SK-N-SH treated with all-trans-retinoic acid at 6 μM for 48 hours (cell line): ENCODE results near the gene ZNF536.

Experiments used
- ATAC-seq: fragments of 200-7000 bp; cut with Tn5 transposase; 3 replicates; pipeline ENCODE4 v1.9.1; 2020; ENCODE audit warnings: mild to moderate bottlenecking, moderate library complexity
- ARNTL ChIP-seq: fragments of 450-650 bp; formaldehyde crosslinking; IDR thresholded peaks from 2 replicates; pipeline ENCODE4 v1.5.0; 2020; ENCODE audit warnings: low read depth, mild to moderate bottlenecking, moderate library complexity, borderline replicate concordance
- BACH2 ChIP-seq: fragments of 250-450 bp; sonication (Bioruptor Pico); IDR thresholded peaks from 2 replicates; pipeline ENCODE4 v1.9.0; 2021; ENCODE audit warnings: mild to moderate bottlenecking, borderline replicate concordance
- CREB5 ChIP-seq: fragments of 250-450 bp; sonication (Bioruptor Pico); IDR thresholded peaks from 2 replicates; pipeline ENCODE4 v1.5.1; 2020; ENCODE audit warnings: low read depth, mild to moderate bottlenecking, moderate library complexity
- CSDC2 ChIP-seq: fragments of 250-450 bp; sonication (Bioruptor Pico); IDR thresholded peaks from 2 replicates; pipeline ENCODE4 v1.5.0; 2020; ENCODE audit warnings: mild to moderate bottlenecking, moderate library complexity
- ESRRG ChIP-seq: fragments of 250-450 bp; sonication (Bioruptor Pico); IDR thresholded peaks from 2 replicates; pipeline ENCODE4 v1.6.1; 2021; ENCODE audit warnings: mild to moderate bottlenecking
- GLIS3 ChIP-seq: fragments of 250-450 bp; sonication (Bioruptor Pico); IDR thresholded peaks from 2 replicates; pipeline ENCODE4 v1.5.0; 2020; ENCODE audit warnings: mild to moderate bottlenecking, moderate library complexity
- ISL1 ChIP-seq: fragments of 250-450 bp; sonication (Bioruptor Pico); IDR thresholded peaks from 2 replicates; pipeline ENCODE4 v2.1.2; 2022; ENCODE audit warnings: mild to moderate bottlenecking, moderate library complexity
- OSR1 ChIP-seq: fragments of 250-450 bp; sonication (Bioruptor Pico); IDR thresholded peaks from 2 replicates; pipeline ENCODE4 v1.8.0; 2022; ENCODE audit warnings: moderate library complexity, mild to moderate bottlenecking, inconsistent platforms
- PPARA ChIP-seq: fragments of 250-450 bp; sonication (Bioruptor Pico); IDR thresholded peaks from 2 replicates; pipeline ENCODE4 v1.5.0; 2020; ENCODE audit warnings: mild to moderate bottlenecking, borderline replicate concordance
- RARB ChIP-seq: fragments of 250-450 bp; sonication (Bioruptor Pico); IDR thresholded peaks from 2 replicates; pipeline ENCODE4 v1.8.0; 2021; ENCODE audit warnings: mild to moderate bottlenecking, moderate library complexity
- SNAI2 ChIP-seq: fragments of 250-450 bp; sonication (Bioruptor Pico); IDR thresholded peaks from 2 replicates; pipeline ENCODE4 v1.5.0; 2020; ENCODE audit warnings: mild to moderate bottlenecking, moderate library complexity
- TCF4 ChIP-seq: fragments of 250-450 bp; sonication (Bioruptor Pico); IDR thresholded peaks from 2 replicates; pipeline ENCODE4 v1.8.0; 2021; ENCODE audit warnings: mild to moderate bottlenecking, moderate library complexity, borderline replicate concordance
- TOX ChIP-seq: fragments of 250-450 bp; sonication (Bioruptor Pico); IDR thresholded peaks from 2 replicates; pipeline ENCODE4 v1.8.0; 2021; ENCODE audit warnings: mild to moderate bottlenecking, moderate library complexity, borderline replicate concordance
- TSHZ2 ChIP-seq: fragments of 250-450 bp; sonication (Bioruptor Pico); IDR thresholded peaks from 2 replicates; pipeline ENCODE4 v1.5.0; 2020; ENCODE audit warnings: mild to moderate bottlenecking, moderate library complexity
- ZC3H10 ChIP-seq: fragments of 250-450 bp; sonication (Bioruptor Pico); IDR thresholded peaks from 2 replicates; pipeline ENCODE4 v1.5.1; 2021; ENCODE audit warnings: mild to moderate bottlenecking, moderate library complexity
- ZFP3 ChIP-seq: fragments of 250-450 bp; sonication (Bioruptor Pico); IDR thresholded peaks from 2 replicates; pipeline ENCODE4 v1.5.0; 2020; ENCODE audit warnings: mild to moderate bottlenecking, moderate library complexity
- ZFP30 ChIP-seq: fragments of 450-650 bp; formaldehyde crosslinking; IDR thresholded peaks from 2 replicates; pipeline ENCODE4 v1.5.0; 2022; ENCODE audit warnings: mild to moderate bottlenecking, moderate library complexity
- ZNF565 ChIP-seq: fragments of 450-650 bp; formaldehyde crosslinking; conservative IDR thresholded peaks from 2 replicates; pipeline ENCODE4 v1.5.0; 2020; ENCODE audit warnings: low read depth, mild to moderate bottlenecking, moderate library complexity
- ZNF70 ChIP-seq: fragments of 450-650 bp; formaldehyde crosslinking; IDR thresholded peaks from 2 replicates; pipeline ENCODE4 v1.5.0; 2020; ENCODE audit warnings: mild to moderate bottlenecking, moderate library complexity
- ZNF8 ChIP-seq: fragments of 450-650 bp; formaldehyde crosslinking; IDR thresholded peaks from 2 replicates; pipeline ENCODE4 v1.5.0; 2020; ENCODE audit warnings: mild to moderate bottlenecking, moderate library complexity
- TF ChIP-seq, protein P1 (sequence below): fragments of 250-450 bp; sonication (Bioruptor Pico); IDR thresholded peaks from 2 replicates; pipeline ENCODE4 v1.5.1; 2021; ENCODE audit warnings: mild to moderate bottlenecking, moderate library complexity
- TF ChIP-seq, protein P2 (sequence below): fragments of 250-450 bp; sonication (Bioruptor Pico); IDR thresholded peaks from 2 replicates; pipeline ENCODE4 v1.8.0; 2021; ENCODE audit warnings: low read depth, mild to moderate bottlenecking, moderate library complexity, borderline replicate concordance
- TF ChIP-seq, protein P3 (sequence below): fragments of 250-450 bp; sonication (Bioruptor Pico); IDR thresholded peaks from 2 replicates; pipeline ENCODE4 v1.8.0; 2020; ENCODE audit warnings: mild to moderate bottlenecking, moderate library complexity, borderline replicate concordance

The ZNF536 gene

GRCh38 chr19:30555075-30555790 is 183.0 kb downstream of the ZNF536 start:
- ATAC-seq, result no peak
- no peak for TF ChIP-seq TCF4 (CRISPR knock-in tag)
- TF ChIP-seq OSR1, result no peak
- TF ChIP-seq SNAI2, result no peak
- TF ChIP-seq TOX (CRISPR knock-in tag), result no peak
- TF ChIP-seq ZFP30 (CRISPR knock-in tag), result no peak
- no peak for TF ChIP-seq ARNTL
- TF ChIP-seq GLIS3 (CRISPR knock-in tag), result no peak
- TF ChIP-seq ISL1, result no peak
- no peak for TF ChIP-seq PPARA (CRISPR knock-in tag)
- TF ChIP-seq TSHZ2 (CRISPR knock-in tag), result no peak
- TF ChIP-seq ZFP3 (CRISPR knock-in tag), result no peak
- TF ChIP-seq, all 23 proteins: peak for 0

- no peak for TF ChIP-seq ZNF70 (CRISPR knock-in tag)
- TF ChIP-seq TCF4 (CRISPR knock-in tag), result no peak
- no peak for TF ChIP-seq CREB5 (CRISPR knock-in tag)
- no peak for TF ChIP-seq RARB (CRISPR knock-in tag)
- no peak for TF ChIP-seq ARNTL
- no peak for TF ChIP-seq SNAI2
- no peak for TF ChIP-seq ZFP3 (CRISPR knock-in tag)
- TF ChIP-seq ZC3H10 (CRISPR knock-in tag), result no peak
- TF ChIP-seq CSDC2 (CRISPR knock-in tag), result no peak
- no peak for TF ChIP-seq ZNF8 (CRISPR knock-in tag)
- TF ChIP-seq, protein P1, sequence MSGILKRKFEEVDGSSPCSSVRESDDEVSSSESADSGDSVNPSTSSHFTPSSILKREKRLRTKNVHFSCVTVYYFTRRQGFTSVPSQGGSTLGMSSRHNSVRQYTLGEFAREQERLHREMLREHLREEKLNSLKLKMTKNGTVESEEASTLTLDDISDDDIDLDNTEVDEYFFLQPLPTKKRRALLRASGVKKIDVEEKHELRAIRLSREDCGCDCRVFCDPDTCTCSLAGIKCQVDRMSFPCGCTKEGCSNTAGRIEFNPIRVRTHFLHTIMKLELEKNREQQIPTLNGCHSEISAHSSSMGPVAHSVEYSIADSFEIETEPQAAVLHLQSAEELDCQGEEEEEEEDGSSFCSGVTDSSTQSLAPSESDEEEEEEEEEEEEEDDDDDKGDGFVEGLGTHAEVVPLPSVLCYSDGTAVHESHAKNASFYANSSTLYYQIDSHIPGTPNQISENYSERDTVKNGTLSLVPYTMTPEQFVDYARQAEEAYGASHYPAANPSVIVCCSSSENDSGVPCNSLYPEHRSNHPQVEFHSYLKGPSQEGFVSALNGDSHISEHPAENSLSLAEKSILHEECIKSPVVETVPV (CRISPR knock-in tag), result no peak
- TF ChIP-seq ESRRG (CRISPR knock-in tag), result no peak
- TF ChIP-seq, protein P2, sequence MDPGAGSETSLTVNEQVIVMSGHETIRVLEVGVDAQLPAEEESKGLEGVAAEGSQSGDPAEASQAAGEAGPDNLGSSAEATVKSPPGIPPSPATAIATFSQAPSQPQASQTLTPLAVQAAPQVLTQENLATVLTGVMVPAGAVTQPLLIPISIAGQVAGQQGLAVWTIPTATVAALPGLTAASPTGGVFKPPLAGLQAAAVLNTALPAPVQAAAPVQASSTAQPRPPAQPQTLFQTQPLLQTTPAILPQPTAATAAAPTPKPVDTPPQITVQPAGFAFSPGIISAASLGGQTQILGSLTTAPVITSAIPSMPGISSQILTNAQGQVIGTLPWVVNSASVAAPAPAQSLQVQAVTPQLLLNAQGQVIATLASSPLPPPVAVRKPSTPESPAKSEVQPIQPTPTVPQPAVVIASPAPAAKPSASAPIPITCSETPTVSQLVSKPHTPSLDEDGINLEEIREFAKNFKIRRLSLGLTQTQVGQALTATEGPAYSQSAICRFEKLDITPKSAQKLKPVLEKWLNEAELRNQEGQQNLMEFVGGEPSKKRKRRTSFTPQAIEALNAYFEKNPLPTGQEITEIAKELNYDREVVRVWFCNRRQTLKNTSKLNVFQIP (CRISPR knock-in tag), result no peak
Measured at GRCh38 chr19:30555791-30556110, 183.6 kb downstream of the ZNF536 start.

GRCh38 chr19:30556230-30556711 is 184.1 kb downstream of the ZNF536 start:
- no peak for ATAC-seq
- TF ChIP-seq OSR1 (no peak), ZNF8 (CRISPR knock-in tag) (no peak), CREB5 (CRISPR knock-in tag) (no peak), PPARA (CRISPR knock-in tag) (no peak), TOX (CRISPR knock-in tag) (no peak), GLIS3 (CRISPR knock-in tag) (no peak), ZNF565 (CRISPR knock-in tag) (no peak), ZC3H10 (CRISPR knock-in tag) (no peak), CSDC2 (CRISPR knock-in tag) (no peak), SNAI2 (no peak), TCF4 (CRISPR knock-in tag) (no peak), ZNF70 (CRISPR knock-in tag) (no peak), BACH2 (CRISPR knock-in tag) (no peak)
- TF ChIP-seq, protein P2 (CRISPR knock-in tag), result no peak
- TF ChIP-seq, protein P3, sequence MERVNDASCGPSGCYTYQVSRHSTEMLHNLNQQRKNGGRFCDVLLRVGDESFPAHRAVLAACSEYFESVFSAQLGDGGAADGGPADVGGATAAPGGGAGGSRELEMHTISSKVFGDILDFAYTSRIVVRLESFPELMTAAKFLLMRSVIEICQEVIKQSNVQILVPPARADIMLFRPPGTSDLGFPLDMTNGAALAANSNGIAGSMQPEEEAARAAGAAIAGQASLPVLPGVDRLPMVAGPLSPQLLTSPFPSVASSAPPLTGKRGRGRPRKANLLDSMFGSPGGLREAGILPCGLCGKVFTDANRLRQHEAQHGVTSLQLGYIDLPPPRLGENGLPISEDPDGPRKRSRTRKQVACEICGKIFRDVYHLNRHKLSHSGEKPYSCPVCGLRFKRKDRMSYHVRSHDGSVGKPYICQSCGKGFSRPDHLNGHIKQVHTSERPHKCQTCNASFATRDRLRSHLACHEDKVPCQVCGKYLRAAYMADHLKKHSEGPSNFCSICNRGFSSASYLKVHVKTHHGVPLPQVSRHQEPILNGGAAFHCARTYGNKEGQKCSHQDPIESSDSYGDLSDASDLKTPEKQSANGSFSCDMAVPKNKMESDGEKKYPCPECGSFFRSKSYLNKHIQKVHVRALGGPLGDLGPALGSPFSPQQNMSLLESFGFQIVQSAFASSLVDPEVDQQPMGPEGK, result no peak

More at GRCh38 chr19:30555791-30556110, 183.6 kb downstream of the ZNF536 start:
- ATAC-seq, result no peak
